NCI-H2107 treated with DMSO at 0.1 percent for 48 hours (cell line): ENCODE data around the gene ANKRD62.
"Not testable (repeated sequence)": the region's sequence is repeated elsewhere in the genome, so short reads cannot be mapped to it uniquely, and the experiment has no call there.

ENCODE experiments used
- DNase-seq: peaks from one replicate; lab custom pipeline; 2025; ENCODE audit not compliant: unreplicated experiment; lab: John Stamatoyannopoulos, UW

Gene ANKRD62

DNA sequence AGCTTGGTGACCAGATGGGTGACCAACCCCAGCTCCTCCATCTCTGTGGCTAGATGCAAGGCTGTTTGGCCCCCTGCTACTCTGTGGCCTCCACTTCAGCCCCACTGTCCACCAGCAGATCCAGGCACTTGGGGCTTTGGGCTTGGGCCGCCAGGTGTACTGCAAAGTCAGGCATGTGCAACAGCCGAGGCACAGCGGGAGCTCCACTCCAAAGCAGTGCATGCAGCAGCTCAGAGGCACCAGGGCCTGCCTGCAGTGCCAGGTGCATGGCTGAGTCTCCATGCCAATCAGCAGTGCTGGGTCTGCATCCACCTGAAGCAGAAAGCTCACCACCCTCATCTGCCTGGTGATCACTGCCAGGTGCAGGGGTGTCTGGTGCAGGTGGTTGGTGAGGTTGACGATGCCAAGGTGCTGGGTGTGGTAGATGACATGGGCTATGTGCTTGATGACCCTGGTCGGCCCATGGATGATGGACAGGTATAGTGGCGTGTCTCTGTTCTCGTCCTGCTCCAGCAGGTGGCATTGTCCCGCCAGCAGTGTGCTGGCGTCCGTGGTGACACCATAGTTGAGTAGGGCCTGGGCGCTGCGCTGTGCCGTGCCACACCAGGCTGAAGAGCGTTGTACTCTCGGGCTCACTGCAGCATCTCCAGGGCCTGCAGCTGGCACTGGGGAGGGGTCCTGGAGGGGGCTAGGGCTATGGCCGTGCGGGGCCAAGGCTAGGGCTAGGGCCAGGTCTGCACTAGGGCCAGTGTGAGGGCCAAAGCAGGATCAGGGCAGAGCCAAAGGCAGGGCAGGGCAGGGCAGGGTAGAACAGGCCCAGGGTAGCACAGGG, 1.0 kb upstream of the ANKRD62 start:
- peak; percentile 22 for DNase-seq

DNA sequence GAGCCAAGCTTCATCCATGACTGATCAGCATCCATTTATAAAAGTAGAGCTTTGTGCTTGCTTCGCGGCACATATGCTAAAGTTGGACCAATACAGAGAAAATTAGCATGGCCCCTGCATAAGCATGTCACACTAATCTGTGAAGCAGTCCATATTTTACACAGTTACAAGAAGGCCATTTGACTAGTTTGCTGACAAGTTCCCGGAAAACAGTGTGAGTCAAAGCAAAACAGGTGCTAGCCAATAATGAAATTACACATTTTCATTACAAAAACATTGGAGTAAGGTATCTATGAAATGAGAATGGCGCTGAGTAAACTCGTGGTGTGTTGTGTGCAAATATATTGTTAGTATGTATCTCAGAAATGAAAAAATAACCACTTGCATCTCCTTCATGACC, 4.7 kb downstream of the ANKRD62 start:
- DNase-seq = no peak

DNA sequence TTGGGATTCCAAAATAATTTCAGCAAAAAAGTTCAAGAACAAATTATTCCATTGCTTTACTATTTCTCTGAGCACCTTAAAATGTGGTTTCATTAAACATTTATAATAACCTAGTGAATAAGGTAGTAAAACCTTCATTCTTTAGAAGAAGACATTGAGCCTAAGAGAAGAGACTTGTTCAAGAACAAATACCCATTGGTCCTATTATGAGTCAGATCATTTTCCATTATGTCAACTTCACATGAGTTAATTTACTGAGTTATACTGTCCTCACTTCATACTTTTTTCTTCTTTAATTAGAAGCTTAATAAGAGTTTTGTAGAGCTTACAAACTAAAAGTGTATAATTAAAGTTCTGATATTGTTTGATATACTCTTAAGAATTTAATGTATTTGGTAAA, 5.5 kb downstream of the ANKRD62 start:
- no peak for DNase-seq

DNA sequence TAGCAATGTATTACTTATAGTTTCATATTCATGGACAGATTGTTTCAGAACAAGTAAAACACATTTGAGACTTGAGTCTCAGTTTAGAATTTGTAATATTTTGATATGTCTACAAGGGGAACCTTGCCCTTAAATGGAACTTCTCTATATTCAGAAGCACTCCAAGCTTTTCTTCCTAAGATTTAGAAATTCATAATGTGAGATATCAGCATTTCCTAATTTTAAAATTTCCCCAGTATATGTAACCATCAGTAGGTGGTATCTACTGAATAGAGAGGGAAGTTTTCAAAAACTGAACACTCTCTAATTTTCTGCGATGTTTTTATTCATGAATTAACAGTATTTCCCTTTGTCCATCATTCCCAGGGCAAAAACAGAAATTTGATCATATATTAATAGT, 7.6 kb downstream of the ANKRD62 start:
- no peak for DNase-seq

DNA sequence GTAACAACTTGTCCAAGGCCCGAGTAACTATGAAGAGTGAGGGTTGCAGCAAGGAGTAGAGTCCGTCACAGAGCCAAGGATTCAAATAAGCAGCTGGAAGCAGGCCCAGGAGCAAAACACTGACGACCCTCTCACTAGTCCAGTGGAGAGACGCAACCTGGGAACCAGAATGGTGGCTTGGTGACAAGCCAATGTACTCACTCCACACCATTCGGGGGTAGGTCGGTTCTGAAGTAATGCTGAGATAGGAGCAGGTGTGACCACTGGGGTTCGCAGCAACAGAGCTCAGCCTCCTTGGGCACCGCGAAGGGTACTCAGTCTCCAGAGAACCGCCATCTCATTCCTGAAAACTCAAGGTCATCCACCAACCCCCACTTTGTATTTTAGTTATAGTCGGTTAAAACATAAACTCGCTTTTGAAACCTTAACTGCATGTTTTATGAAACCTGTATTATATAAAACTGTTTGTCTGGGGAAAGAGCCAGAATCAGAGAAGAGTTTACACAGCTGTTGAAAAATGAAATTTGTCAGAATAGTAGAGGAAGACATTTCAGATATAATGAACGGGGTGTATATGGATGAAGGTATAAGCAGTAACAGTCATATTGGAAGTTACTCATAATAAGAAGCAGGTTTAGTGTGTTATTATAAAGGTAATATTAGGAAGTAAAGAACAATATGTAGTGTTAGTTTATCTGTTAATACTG, 8.6 kb downstream of the ANKRD62 start:
- no peak for DNase-seq

DNA sequence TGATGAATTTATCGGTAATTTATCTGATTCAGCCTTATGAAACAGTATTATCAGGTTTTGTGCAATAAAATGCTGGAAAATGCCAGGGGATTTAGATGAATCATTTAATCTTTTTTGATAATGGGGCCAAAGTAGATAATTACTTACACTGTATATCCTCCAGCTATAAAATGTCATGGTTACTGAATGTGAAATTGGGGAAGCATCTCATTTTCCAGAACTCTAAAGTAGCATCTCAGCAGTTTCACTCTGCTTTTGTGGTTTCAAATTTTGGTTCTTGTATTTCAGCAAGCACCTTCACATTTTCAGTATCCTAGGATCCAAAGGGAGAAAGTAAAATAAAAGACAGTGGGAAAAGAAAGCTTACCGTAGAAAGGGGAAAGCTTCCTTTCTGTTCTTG, 12.8 kb downstream of the ANKRD62 start:
- DNase-seq = no peak

DNA sequence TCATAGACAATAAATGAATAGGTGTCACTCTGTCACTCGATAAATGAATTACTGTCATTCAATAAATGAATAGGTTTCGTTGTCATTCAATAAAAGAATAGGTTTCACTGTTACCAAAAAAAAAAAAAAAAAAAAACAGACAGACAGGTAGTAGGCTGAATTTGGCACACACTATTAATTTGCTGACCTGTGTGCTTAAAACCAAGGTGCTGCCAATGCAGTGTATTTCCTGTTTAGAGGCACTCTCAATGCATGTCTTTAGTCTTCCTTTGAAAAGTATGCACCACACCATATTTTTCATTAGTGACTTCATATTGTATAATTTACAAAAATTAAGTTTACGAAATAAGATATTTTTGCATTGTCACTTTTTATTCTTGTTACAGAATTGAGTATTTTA, 16.2 kb downstream of the ANKRD62 start:
- DNase-seq = no peak

DNA sequence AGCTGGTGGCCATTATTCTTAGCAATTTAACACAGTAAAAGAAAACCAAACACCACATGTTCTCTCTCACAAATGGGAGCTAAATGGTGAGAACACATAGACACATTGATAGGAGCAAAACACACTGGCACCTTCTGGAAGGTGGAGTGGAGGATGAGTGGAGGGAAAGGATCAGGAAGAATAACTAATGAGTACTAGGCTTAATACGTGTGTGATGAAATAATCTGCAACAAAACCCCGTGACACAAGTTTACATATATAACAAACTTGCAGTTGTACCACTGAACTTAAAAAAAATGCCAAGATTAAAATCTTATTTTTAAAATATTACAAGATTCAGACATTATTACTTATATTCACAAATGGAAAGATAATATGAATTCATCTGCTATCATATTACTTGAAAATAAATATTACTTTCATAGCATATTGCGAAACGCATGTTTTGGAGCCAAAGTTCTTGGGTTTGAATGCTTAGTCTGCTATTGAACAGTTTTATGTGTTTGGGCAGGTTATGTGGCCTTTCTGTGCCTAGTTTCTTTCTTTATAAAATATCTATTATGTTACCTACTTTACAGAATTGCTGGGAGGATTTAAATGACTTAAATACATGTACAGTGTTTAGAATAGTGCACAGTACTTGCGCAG, 20.5 kb downstream of the ANKRD62 start:
- no peak for DNase-seq

DNA sequence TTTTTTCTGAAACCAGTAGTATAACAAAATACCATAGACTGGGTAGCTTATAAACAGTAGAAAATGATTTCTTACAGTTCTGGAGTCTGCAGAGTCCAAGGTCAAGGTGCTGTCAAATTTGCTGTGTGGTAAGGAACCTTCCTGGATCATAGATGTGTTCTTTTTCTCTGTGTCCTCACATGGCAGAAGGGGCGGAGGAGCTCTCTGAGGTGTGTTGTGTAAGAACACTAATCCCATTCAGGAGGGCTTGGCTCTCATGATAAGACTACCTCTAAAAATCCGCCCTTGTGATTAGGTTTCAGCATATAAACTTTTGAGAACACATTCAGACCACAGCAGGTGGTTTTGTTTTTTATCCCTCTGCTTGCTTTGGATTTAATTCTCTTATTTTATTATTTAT, 25.7 kb downstream of the ANKRD62 start:
- no peak for DNase-seq

DNA sequence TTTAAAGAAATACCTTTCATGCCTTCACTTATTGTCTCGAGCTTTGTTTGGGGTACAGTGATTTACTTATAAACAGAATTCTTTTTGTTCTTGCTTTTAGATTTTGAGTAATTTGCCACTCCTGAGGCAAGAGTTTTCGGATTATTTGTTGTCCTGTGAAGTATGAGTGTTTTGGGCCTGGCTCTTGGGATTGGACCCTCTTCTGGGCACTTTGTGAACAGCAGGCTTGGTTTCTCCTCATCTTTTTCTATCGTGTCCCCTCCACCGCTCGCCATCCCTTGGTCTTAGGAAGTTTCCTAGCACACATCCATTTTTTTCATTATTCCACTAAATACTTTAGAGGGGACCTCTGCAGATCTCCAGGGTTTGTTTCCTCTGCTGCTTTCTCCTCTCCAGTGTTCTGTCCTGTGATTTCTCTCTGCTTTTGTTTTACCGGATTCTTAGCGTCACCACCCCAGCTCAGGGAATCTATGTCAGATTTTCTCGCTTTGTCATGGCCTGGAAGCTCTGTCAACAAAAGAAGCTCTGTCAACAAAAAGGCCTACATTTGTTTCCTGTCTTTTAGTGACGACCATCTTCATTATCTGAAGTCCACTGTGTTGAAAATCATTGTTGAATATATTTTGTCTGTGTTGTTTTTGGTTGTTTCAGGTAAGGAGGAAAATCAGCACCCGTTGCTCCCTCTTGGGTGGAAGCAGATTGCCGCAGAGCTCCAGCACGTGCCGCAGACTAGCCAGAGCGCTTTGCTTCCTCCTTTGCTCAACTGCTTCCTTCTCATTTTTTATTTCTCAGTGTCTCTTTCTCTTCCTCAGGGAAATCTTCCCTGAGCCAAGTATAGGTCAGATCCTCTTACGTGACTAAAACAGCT, 27.8 kb downstream of the ANKRD62 start:
- no peak for DNase-seq

DNA sequence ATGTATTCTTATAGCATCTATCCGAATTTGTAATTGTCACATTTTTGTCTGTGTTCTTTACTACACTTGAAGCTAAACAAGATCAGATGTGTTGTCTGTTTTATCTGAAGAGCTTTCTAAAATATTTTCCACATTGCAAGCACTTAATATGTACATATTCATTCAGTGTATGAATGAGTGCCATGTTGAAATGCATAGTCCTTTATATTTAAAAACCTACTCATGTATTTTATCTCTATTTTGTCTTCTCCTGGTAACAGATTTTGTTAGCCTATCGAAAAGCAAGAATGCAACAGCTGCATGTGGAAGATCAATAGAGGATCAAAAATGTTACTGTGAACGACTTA, 28.4 kb downstream of the ANKRD62 start:
- not testable (repeated sequence) for DNase-seq

DNA sequence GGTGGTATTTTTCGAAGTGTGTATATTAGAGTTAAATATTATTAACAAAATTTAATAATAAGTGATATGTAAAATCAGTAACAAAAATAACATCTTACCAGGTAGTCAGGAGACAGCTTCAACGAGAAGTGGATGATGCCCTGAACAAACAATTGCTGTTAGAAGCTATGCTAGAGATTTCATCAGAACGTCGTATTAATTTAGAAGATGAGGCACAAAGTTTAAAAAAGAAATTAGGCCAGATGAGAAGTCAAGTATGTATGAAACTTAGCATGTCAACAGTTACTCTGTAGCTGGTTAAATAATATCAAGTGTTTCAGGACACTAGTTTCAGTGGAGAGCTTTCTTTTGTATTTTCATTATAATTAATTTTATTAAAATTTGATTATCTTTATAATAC, 34.0 kb downstream of the ANKRD62 start:
- DNase-seq = not testable (repeated sequence)

DNA sequence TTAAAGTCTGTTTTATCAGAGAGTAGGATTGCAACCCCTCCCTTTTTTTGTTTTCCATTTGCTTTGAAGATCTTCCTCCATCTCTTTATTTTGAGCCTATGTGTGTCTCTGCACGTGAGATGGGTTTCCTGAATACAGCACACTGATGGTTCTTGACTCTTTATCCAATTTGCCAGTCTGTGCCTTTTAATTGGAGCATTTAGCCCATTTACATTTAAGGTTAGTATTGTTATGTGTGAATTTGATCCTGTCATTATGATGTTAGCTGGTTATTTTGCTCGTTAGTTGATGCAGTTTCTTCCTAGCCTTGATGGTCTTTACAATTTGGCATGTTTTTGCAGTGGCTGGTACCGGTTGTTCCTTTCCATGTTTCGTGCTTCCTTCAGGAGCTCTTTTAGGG, 45.2 kb downstream of the ANKRD62 start:
- DNase-seq = not testable (repeated sequence)

DNA sequence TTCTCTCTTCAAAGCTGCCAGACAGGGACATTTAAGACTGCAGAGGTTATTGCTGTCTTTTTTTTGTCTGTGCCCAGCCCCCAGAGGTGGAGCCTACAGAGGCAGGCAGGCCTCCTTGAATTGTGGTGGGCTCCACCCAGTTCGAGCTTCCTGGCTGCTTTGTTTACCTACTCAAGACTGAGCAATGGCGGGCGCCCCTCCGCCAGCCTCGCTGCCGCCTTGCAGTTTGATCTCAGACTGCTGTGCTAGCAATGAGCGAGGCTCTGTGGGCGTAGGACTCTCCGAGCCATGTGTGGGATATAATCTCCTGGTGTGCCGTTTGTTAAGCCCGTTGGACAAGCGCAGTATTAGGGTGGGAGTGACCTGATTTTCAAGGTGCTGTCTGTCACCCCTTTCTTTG, 47.2 kb downstream of the ANKRD62 start:
- DNase-seq = not testable (repeated sequence)

DNA sequence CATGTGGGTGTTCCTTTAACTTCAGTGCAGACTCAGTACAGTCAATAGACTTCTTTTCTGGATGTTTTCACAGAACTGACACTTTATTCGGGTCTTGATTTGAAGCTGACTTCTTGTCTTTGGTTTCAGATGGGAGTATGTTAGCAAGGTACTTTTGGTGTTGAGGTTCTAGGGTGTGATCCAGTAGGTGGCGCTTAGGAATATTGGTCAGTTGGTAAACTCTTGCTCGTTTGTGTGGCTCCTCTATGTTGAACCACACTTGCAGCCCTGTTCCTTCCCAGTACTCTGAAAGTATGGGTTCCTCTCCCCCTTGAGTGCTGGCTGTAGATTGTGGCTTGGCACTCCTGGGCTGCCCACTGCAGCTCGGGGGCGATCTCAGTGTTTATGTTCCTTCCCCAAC, 48.1 kb downstream of the ANKRD62 start:
- not testable (repeated sequence) for DNase-seq

DNA sequence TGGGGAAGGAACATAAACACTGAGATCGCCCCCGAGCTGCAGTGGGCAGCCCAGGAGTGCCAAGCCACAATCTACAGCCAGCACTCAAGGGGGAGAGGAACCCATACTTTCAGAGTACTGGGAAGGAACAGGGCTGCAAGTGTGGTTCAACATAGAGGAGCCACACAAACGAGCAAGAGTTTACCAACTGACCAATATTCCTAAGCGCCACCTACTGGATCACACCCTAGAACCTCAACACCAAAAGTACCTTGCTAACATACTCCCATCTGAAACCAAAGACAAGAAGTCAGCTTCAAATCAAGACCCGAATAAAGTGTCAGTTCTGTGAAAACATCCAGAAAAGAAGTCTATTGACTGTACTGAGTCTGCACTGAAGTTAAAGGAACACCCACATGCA, 55.8 kb downstream of the ANKRD62 start:
- not testable (repeated sequence) for DNase-seq

DNA sequence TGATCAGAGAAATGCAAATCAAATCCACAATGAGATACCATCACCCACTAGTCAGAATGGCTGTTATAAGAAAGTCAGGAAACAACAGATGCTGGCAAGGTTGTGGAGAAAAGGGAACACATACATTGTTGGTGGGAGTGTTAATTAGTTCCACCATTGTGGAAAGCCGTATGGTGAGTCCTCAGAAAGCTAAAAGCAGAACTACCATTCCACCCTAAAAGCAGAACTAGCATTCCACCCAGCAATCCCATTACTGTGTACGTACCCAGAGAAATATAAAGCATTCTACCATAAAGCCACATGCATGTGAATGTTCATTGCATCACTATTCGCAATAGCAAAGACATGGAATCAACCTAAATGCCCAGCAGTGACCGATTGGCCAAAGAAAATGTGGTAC, 60.7 kb downstream of the ANKRD62 start:
- no peak for DNase-seq

DNA sequence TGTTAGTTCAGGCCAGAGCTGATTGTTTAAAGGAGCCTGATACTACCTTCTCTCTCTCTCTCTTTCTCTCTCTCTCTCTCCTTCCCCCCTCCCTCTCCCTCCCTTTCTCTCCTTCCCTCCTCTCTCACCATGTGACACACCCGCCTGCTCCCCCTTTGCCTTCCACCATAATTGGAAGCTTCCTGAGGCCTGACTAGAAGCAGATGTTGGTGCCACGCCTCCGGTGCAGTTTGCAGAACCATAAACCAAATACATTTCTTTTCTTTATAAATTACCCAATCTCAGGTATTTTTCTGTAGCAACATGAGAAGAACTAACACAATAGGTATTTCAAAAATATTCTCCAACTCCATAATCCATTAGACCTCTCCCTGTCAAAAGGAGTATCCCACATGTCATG, 62.4 kb downstream of the ANKRD62 start:
- DNase-seq = no peak

DNA sequence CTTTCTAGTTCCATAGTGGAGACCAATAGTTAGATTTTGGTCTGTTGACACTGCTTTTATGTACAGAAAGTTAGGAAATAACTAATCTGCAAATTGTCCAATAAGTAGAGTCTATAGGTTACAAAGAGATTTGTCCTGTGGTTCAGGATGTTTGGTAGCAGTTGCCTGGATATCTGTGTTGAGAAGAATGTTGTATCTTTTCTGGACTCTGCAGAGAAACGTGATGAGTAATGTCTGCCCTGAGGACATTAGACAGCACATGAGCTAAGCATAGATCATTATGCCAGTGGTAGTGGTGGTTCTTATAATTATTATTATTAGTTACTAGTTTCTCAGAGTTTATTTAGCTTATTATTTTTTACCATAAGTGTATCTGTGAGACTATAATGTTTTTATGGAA, 65.8 kb downstream of the ANKRD62 start:
- no peak for DNase-seq

DNA sequence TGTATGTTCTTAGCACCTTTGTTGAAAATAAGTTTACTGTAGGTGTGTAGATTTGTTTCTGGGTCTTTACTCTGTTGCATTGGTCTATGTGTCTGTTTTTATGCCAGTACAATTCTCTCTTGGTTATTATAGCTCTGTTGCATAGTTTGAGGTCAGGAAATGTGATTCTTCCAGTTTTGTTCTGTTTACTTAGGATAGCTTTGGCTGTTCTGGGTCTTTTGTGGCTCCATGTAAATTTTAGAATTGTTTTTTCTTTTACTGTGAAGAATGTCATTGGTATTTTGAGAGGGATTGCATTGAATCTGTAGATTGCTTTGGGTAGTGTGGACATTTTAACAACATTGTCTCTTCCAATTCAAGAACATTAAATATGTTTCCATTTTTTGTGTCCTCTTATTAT, 69.1 kb downstream of the ANKRD62 start:
- no peak for DNase-seq
